ENCODE measurements around the gene TMSB10. TPM values are rescaled to one million over a fixed set of nuclear protein-coding genes. Genes with fewer than 3 reads are reported as not detected.

TMSB10 gene
- total and polyA plus RNA-seq, 2 of the 13 experiments (the other 11 are each of a cell fraction or from before 2014, with no cell fraction given): 665 to 708 TPM

- no peak for TF ChIP-seq ZNF318 (CRISPR knock-in tag; IDR thresholded peaks at IDR 0.05)
- TF ChIP-seq SRSF4 (IDR thresholded peaks at IDR 0.05; ENCODE audit: low read depth, low read length, poor library complexity, severe bottlenecking): no peak
- no peak for TF ChIP-seq ATF4 (CRISPR knock-in tag; IDR thresholded peaks at IDR 0.05)
Measured at GRCh38 chr2:84902526-84902925, 2.9 kb upstream of the TMSB10 start (continued).

Data from HepG2 (cell line).